ENCODE measurements around the gene MAN1C1.

MAN1C1 gene

GRCh38 chr1:25765136-25765922 is 148.7 kb downstream of the MAN1C1 start:
- DNase-seq (ENCODE audit: low spot score): no peak

GRCh38 chr1:25765923-25766589 is 149.5 kb downstream of the MAN1C1 start:
- no peak for DNase-seq (ENCODE audit: low spot score)

- no peak for DNase-seq (ENCODE audit: low spot score)
Observed at GRCh38 chr1:25766721-25767436, 150.3 kb downstream of the MAN1C1 start.

- no peak for DNase-seq (ENCODE audit: low spot score)
Observed at GRCh38 chr1:25767437-25767770, 150.8 kb downstream of the MAN1C1 start.

GRCh38 chr1:25768999-25769398 is 152.4 kb downstream of the MAN1C1 start:
- no peak for DNase-seq (ENCODE audit: low spot score)

- DNase-seq (ENCODE audit: low spot score): no peak
Observed at GRCh38 chr1:25769625-25770383, 153.2 kb downstream of the MAN1C1 start.

- no peak for DNase-seq (ENCODE audit: low spot score)
Observed at GRCh38 chr1:25770541-25771220, 154.1 kb downstream of the MAN1C1 start.

GRCh38 chr1:25771221-25772114 is 154.9 kb downstream of the MAN1C1 start:
- no peak for DNase-seq (ENCODE audit: low spot score)

GRCh38 chr1:25772164-25772563 is 155.6 kb downstream of the MAN1C1 start:
- no peak for DNase-seq (ENCODE audit: low spot score)

- DNase-seq (ENCODE audit: low spot score): no peak
Observed at GRCh38 chr1:25772692-25773245, 156.2 kb downstream of the MAN1C1 start.

- DNase-seq (ENCODE audit: low spot score): no peak
Observed at GRCh38 chr1:25773441-25774125, 157.0 kb downstream of the MAN1C1 start.

GRCh38 chr1:25774206-25774803 is 157.7 kb downstream of the MAN1C1 start:
- no peak for DNase-seq (ENCODE audit: low spot score)

- DNase-seq (ENCODE audit: low spot score): no peak
Observed at GRCh38 chr1:25774921-25775771, 158.6 kb downstream of the MAN1C1 start.

GRCh38 chr1:25779388-25779787 is 162.8 kb downstream of the MAN1C1 start:
- DNase-seq (ENCODE audit: low spot score): no peak

- DNase-seq (ENCODE audit: low spot score): no peak
Observed at GRCh38 chr1:25779894-25780293, 163.3 kb downstream of the MAN1C1 start.

- no peak for DNase-seq (ENCODE audit: low spot score)
Observed at GRCh38 chr1:25780318-25781129, 163.9 kb downstream of the MAN1C1 start.

- no peak for DNase-seq (ENCODE audit: low spot score)
Observed at GRCh38 chr1:25781130-25781433, 164.5 kb downstream of the MAN1C1 start.
